Central memory CD8-positive, alpha-beta T cell (primary cell): Measurements from ENCODE around the gene DLGAP1.

Experiments
- ATAC-seq: fragments of 150-1000 bp; cut with Tn5 transposase; replicated peaks from 2 replicates; pipeline ENCODE4 v1.10.0; 2022; ENCODE audit warnings: mild to moderate bottlenecking, moderate FRiP score, moderate number of reproducible peaks; ENCODE audit not compliant: poor library complexity, severe bottlenecking; ENCODE audit errors: extremely low read depth
- DNase-seq, 2 donors: peaks; one replicate each; pipeline ENCODE4 v3.0.0; 2021; ENCODE audit warnings: low spot score in 2 of 2
- H3K27ac Mint-ChIP-seq: one replicate; pipeline ENCODE4 v1.8.0; 2022; ENCODE audit warnings: low read depth, mild to moderate bottlenecking, moderate library complexity, mixed read lengths
- H3K27me3 Mint-ChIP-seq: one replicate; pipeline ENCODE4 v1.8.0; 2022; ENCODE audit warnings: mixed read lengths
- H3K36me3 Mint-ChIP-seq: one replicate; pipeline ENCODE4 v1.8.0; 2022; ENCODE audit warnings: mild to moderate bottlenecking, moderate library complexity, mixed read lengths; ENCODE audit not compliant: insufficient read depth
- H3K4me1 Mint-ChIP-seq: one replicate; pipeline ENCODE4 v1.8.0; 2022; ENCODE audit warnings: mixed read lengths
- H3K4me3 Mint-ChIP-seq: one replicate; pipeline ENCODE4 v1.8.0; 2022; ENCODE audit warnings: mild to moderate bottlenecking, moderate library complexity, mixed read lengths
- H3K9me3 Mint-ChIP-seq: one replicate; pipeline ENCODE4 v1.8.0; 2022; ENCODE audit warnings: mixed read lengths

DLGAP1 gene

GRCh38 chr18:3799515-3799914 lies 655.6 kb downstream of the DLGAP1 start:
- Mint-ChIP-seq H3K4me3 (no peak overlapping the region), H3K36me3 (no peaks in the 10 kb centered on the region), H3K27ac (no peak overlapping the region), H3K9me3 (no peaks in the 10 kb centered on the region), H3K27me3 (peaks cover 41% of the 10 kb centered on the region), H3K4me1 (no peaks in the 10 kb centered on the region)
- no peak for DNase-seq
- ATAC-seq = no peak

DNA sequence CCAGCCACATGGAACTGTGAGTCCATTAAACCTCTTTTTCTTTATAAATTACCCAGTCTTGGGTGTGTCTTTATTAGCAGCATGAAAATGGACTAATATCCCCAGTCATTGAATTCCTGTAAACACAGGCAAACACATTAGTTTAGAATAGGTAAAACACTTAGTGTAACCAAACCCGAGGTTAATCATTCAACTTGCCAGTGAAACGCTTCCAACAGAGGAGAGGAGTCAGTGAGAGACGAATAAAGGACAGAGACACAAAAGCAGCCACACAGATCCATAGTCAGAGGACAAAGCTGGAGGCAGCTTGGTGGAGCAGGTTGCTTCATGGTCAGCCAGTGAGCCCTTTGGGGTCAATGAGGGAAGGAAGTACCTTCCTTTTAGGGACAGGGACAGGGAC lies 657.1 kb downstream of the DLGAP1 start:
- Mint-ChIP-seq H3K27ac (no peak overlapping the region), H3K27me3 (peaks cover 41% of the 10 kb centered on the region), H3K4me1 (no peaks in the 10 kb centered on the region), H3K9me3 (no peaks in the 10 kb centered on the region), H3K36me3 (no peaks in the 10 kb centered on the region), H3K4me3 (no peak overlapping the region)
- no peak for ATAC-seq
- no peak for DNase-seq

DNA sequence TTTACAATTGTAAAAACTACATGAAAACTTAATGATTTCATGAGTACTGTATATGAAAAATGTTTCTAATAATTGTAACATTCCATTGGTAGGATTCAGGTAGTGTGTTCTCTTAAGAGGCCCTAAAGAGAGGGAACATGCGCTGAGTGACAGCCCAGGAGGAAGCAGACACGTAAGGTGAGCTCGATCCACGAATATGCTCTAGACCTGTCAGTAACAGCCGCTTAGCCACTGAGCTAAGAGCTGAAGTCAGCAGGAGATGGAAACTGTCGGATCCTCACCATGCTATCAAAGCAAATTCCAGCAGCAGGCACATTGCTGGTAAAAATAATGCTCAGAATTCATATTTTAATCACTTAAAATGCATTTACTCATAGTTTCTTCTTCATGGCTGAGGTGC lies 658.7 kb downstream of the DLGAP1 start:
- DNase-seq (no peak), ATAC-seq (no peak)
- H3K36me3 Mint-ChIP-seq = no peaks in the 10 kb centered on the region
- no peaks in the 10 kb centered on the region for H3K9me3 Mint-ChIP-seq
- H3K4me1 Mint-ChIP-seq = no peaks in the 10 kb centered on the region
- no peak overlapping the region for H3K4me3 Mint-ChIP-seq
- no peak overlapping the region for H3K27ac Mint-ChIP-seq
- H3K27me3 Mint-ChIP-seq = peaks cover 41% of the 10 kb centered on the region

DNA sequence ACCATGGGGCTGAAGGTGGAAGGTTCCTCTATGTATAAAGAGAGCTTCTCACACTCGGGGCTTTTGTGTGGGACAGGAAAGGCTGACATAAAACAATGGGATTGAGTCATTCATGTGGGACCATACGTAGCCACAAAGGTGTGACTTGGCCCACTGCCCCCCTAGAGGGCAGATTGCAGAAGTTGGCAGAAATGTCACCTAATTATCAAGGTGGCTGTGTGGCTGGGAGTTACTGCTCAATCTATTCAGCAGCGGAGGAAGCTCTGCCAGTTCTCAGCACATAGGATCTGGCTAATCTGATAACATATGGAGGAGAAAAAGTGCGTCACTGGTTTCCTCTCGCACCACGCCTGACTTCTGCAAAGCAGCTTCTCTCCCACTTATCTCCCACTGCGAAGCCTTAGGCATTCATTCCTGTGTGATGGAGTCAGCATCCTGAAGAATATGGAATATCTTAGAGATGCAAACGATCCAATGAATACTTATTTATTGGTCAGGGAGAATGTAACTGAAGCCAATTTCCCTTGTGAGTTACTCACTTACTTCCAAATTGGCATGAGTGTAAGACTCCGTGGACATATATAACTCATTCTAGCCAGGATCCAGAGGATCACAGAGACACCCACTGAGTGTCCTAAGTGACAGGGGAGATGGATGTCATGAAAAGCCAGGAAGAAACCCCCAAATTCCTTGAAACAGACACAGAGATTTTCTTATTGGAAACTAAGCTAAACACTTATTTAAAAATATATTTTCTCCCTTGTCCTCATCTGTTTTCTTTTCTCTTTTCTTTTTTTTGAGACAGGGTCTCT lies 660.4 kb downstream of the DLGAP1 start:
- DNase-seq = no peak
- no peaks in the 10 kb centered on the region for H3K4me1 Mint-ChIP-seq
- H3K36me3 Mint-ChIP-seq = no peaks in the 10 kb centered on the region
- no peak overlapping the region for H3K4me3 Mint-ChIP-seq
- no peaks in the 10 kb centered on the region for H3K9me3 Mint-ChIP-seq
- no peak for ATAC-seq
- H3K27ac Mint-ChIP-seq = no peak overlapping the region
- H3K27me3 Mint-ChIP-seq = peaks cover 33% of the 10 kb centered on the region

DNA sequence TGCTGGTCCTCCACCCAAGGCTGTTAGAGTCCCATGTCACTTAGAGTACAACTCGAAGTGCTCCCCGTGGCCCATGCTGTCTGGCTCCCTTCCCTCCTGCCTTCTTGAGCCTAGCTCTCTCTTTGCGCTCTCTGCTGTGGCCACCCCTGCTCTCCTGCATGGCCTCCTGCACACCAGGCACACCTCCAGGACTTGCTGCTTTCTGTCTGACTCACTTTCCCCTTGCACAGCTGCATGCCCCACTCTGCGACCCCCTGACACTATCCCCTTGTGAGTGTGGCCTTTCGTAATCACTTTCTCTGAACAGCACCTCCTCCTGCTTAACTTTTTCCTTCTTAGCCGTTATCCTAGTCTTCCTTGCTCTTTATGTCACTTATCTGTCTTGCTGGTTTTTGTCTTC lies 661.6 kb downstream of the DLGAP1 start:
- Mint-ChIP-seq H3K27me3 (peaks cover 36% of the 10 kb centered on the region), H3K27ac (no peak overlapping the region)

DNA sequence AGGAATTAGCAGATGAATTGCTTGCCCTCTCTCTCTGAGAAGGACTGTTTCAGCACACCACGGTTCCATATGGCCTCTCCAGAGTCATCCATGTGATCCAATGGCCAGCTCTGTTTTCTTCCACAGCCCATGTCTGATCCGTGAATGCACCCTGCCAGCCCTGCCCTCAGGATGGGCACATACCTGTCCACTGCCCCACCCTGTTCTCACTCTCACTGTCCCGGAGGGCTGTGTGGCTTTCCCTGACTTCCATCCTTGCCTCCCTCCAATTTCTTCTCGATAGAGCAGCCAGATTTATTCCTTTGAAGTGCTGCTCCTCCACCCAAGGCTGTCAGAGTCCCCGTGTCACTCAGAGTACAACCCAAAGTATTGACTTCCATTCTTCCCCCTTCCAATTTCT lies 662.0 kb downstream of the DLGAP1 start:
- DNase-seq = no peak
- H3K4me3 Mint-ChIP-seq = no peak overlapping the region
- ATAC-seq = no peak
- no peaks in the 10 kb centered on the region for H3K9me3 Mint-ChIP-seq
- no peaks in the 10 kb centered on the region for H3K4me1 Mint-ChIP-seq
- no peaks in the 10 kb centered on the region for H3K36me3 Mint-ChIP-seq
- no peak overlapping the region for H3K27ac Mint-ChIP-seq
- peaks cover 36% of the 10 kb centered on the region for H3K27me3 Mint-ChIP-seq

More for the DNA sequence above, 661.6 kb downstream of the DLGAP1 start:
- DNase-seq (no peak), ATAC-seq (no peak)
- no peaks in the 10 kb centered on the region for H3K9me3 Mint-ChIP-seq
- no peaks in the 10 kb centered on the region for H3K4me1 Mint-ChIP-seq
- no peaks in the 10 kb centered on the region for H3K36me3 Mint-ChIP-seq
- no peak overlapping the region for H3K4me3 Mint-ChIP-seq

DNA sequence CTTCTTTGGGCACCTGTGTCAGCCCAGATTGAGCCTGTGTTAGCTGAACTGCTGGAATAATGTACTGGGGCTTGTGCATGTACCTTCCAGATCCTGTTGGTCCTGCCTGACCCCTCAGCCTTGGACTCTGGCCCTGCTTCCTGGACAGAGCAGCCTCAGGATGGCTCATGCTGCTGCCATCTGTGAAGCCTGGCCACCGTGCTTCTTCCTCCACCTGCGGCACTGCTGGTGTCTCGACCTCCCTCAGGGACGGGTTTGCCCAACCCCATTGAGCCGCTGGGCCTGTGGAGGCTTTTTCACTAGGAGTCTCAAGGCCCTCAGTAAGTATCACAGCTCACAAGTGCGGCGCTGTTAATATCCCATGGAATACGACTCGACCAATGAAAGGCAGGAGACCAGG lies 662.4 kb downstream of the DLGAP1 start:
- Mint-ChIP-seq H3K36me3 (no peaks in the 10 kb centered on the region), H3K4me3 (no peak overlapping the region), H3K27ac (no peak overlapping the region), H3K9me3 (no peaks in the 10 kb centered on the region), H3K27me3 (peaks cover 36% of the 10 kb centered on the region), H3K4me1 (no peaks in the 10 kb centered on the region)
- ATAC-seq (no peak), DNase-seq (no peak)

- Mint-ChIP-seq H3K27me3 (peaks cover 36% of the 10 kb centered on the region), H3K4me3 (no peak overlapping the region), H3K27ac (no peak overlapping the region), H3K9me3 (no peaks in the 10 kb centered on the region), H3K36me3 (no peaks in the 10 kb centered on the region), H3K4me1 (no peaks in the 10 kb centered on the region)
- ATAC-seq (no peak), DNase-seq (no peak)
Observed at GRCh38 chr18:3791238-3791637, 663.9 kb downstream of the DLGAP1 start.

DNA sequence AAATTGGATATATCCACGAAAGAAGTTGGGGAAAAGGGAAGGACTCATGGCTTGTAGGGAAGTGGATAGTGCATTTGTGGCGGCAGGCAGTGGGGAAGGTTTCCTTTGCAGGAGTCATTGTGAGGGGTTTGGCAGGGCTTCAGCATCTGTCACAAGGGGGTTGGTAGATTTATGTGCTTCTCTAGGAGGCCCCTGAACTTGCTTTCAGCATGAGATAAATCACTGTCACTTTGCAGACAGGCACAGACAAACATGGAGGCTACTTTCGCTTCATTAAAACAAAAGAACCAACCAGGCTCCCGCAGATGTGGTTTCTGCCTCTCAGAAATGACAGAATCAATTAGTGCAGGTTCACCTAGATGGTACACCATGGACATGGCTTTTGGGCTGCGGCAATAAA lies 664.4 kb downstream of the DLGAP1 start:
- Mint-ChIP-seq H3K27ac (no peak overlapping the region), H3K4me1 (no peaks in the 10 kb centered on the region), H3K4me3 (no peak overlapping the region), H3K27me3 (peaks cover 36% of the 10 kb centered on the region), H3K36me3 (no peaks in the 10 kb centered on the region), H3K9me3 (no peaks in the 10 kb centered on the region)
- ATAC-seq (no peak), DNase-seq (no peak)

GRCh38 chr18:3789525-3789924 lies 665.6 kb downstream of the DLGAP1 start:
- no peak overlapping the region for H3K27ac Mint-ChIP-seq
- no peaks in the 10 kb centered on the region for H3K9me3 Mint-ChIP-seq
- peaks cover 45% of the 10 kb centered on the region for H3K27me3 Mint-ChIP-seq
- H3K4me3 Mint-ChIP-seq = no peak overlapping the region
- no peaks in the 10 kb centered on the region for H3K36me3 Mint-ChIP-seq
- no peak for DNase-seq
- no peak for ATAC-seq
- H3K4me1 Mint-ChIP-seq = no peaks in the 10 kb centered on the region

DNA sequence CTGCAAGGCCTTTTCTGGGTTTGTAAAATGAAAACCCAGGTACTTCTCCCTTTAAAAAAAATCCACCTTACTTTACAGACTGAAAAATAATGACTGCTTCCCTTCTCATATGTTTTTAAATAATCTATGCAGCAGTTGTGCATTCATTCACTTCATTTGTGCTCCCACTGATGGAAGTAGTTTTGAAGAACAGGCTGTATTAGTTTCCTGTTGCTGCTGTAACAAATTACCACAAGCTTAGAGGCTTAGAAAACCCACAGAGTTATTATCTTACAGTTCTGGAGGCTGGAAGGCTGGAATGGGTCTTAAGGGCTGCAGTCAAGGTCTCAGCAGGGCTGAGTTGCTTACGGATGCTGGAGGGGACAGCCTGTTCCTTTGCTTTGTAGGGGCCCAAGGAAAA lies 670.2 kb downstream of the DLGAP1 start:
- no peak overlapping the region for H3K4me3 Mint-ChIP-seq
- no peak for DNase-seq
- H3K36me3 Mint-ChIP-seq = no peaks in the 10 kb centered on the region
- peaks cover 73% of the 10 kb centered on the region for H3K27me3 Mint-ChIP-seq
- no peaks in the 10 kb centered on the region for H3K4me1 Mint-ChIP-seq
- H3K9me3 Mint-ChIP-seq = no peaks in the 10 kb centered on the region
- no peak overlapping the region for H3K27ac Mint-ChIP-seq
- ATAC-seq = no peak

GRCh38 chr18:3782901-3783300 lies 672.2 kb downstream of the DLGAP1 start:
- H3K4me3 Mint-ChIP-seq = no peak overlapping the region
- peaks cover 72% of the 10 kb centered on the region for H3K27me3 Mint-ChIP-seq
- H3K4me1 Mint-ChIP-seq = no peaks in the 10 kb centered on the region
- H3K9me3 Mint-ChIP-seq = no peaks in the 10 kb centered on the region
- H3K27ac Mint-ChIP-seq = no peak overlapping the region
- H3K36me3 Mint-ChIP-seq = no peaks in the 10 kb centered on the region
- no peak for DNase-seq
- no peak for ATAC-seq

- Mint-ChIP-seq H3K4me1 (no peaks in the 10 kb centered on the region), H3K27ac (no peak overlapping the region), H3K36me3 (no peaks in the 10 kb centered on the region), H3K9me3 (no peaks in the 10 kb centered on the region), H3K4me3 (no peak overlapping the region), H3K27me3 (peaks cover 39% of the 10 kb centered on the region)
- ATAC-seq (no peak), DNase-seq (no peak)
Observed at GRCh38 chr18:3777719-3778118, 677.4 kb downstream of the DLGAP1 start.
